HG03378 (cell line): ENCODE results near the gene SOX6.

Experiments used
- ATAC-seq: cut with Tn5 transposase; IDR thresholded peaks from one replicate; pipeline ENCODE4 v1.9.1; 2021; ENCODE audit warnings: mild to moderate bottlenecking, moderate library complexity; ENCODE audit not compliant: unreplicated experiment

Gene SOX6

GRCh38 chr11:16365581-16366228 lies 9.4 kb upstream of the SOX6 start:
- ATAC-seq: no peak

GRCh38 chr11:16364254-16364653 lies 7.9 kb upstream of the SOX6 start:
- ATAC-seq: no peak

- ATAC-seq: no peak
Measured at GRCh38 chr11:16363706-16364105, 7.4 kb upstream of the SOX6 start.

- no peak for ATAC-seq
Measured at GRCh38 chr11:16361108-16361865, 4.9 kb upstream of the SOX6 start.

- no peak for ATAC-seq
Measured at GRCh38 chr11:16359369-16359768, 3.0 kb upstream of the SOX6 start.

GRCh38 chr11:16358726-16359125 lies 2.4 kb upstream of the SOX6 start:
- ATAC-seq: no peak

- ATAC-seq: no peak
Measured at GRCh38 chr11:16357775-16358174, 1.4 kb upstream of the SOX6 start.

- ATAC-seq: no peak
Measured at GRCh38 chr11:16356761-16357393, 531 bp upstream of the SOX6 start.

- no peak for ATAC-seq
Measured at GRCh38 chr11:16352707-16353106, 3.6 kb downstream of the SOX6 start.

- ATAC-seq: no peak
Measured at GRCh38 chr11:16350125-16350524, 6.2 kb downstream of the SOX6 start.

GRCh38 chr11:16347928-16348685 lies 8.2 kb downstream of the SOX6 start:
- no peak for ATAC-seq

- ATAC-seq: no peak
Measured at GRCh38 chr11:16346975-16347374, 9.4 kb downstream of the SOX6 start.

GRCh38 chr11:16341853-16342252 lies 14.5 kb downstream of the SOX6 start:
- no peak for ATAC-seq

- ATAC-seq: no peak
Measured at GRCh38 chr11:16338393-16338792, 18.0 kb downstream of the SOX6 start.

- ATAC-seq: no peak
Measured at GRCh38 chr11:16337421-16338213, 18.7 kb downstream of the SOX6 start.

GRCh38 chr11:16336721-16337120 lies 19.6 kb downstream of the SOX6 start:
- no peak for ATAC-seq

- no peak for ATAC-seq
Measured at GRCh38 chr11:16336204-16336603, 20.1 kb downstream of the SOX6 start.

GRCh38 chr11:16335236-16335962 lies 20.9 kb downstream of the SOX6 start:
- ATAC-seq: no peak

- ATAC-seq: no peak
Measured at GRCh38 chr11:16326679-16327297, 29.6 kb downstream of the SOX6 start.
